Activated CD8-positive, alpha-beta memory T cell treated with anti-CD3 and anti-CD28 coated beads for 36 hours (primary cell): Measurements from ENCODE around the gene SPDYE16. TPM values are rescaled to one million over a fixed set of nuclear protein-coding genes. Genes with fewer than 3 reads are reported as not detected.

Source experiments
- total RNA-seq, 2 experiments: library from RNA; stranded (reverse); gene quantifications; one replicate each; pipeline ENCODE4 v1.2.3, GENCODE V29; 2021

The SPDYE16 gene
- total RNA-seq, 2 experiments from 2014 or later: 0.30 TPM; not detected in 1

Other genes starting within 250 kb of the SPDYE16 start
- gene HSPB1, start 240.6 kb downstream of the SPDYE16 start, total RNA-seq: 10 to 100 TPM; 66.0 to 67.0 TPM
- gene YWHAG, start 184.3 kb downstream of the SPDYE16 start, total RNA-seq: 100 to 1,000 TPM; 167 to 174 TPM
- gene SSC4D, start 133.6 kb downstream of the SPDYE16 start, total RNA-seq: under 1 TPM; 0.40 to 0.63 TPM
- gene ZP3, start 118.3 kb downstream of the SPDYE16 start, total RNA-seq: 1 to 10 TPM; 1.5 to 1.6 TPM
- 10 to 100 TPM; 17.1 to 21.9 TPM for gene DTX2, start 81.6 kb downstream of the SPDYE16 start, total RNA-seq
- gene UPK3B, start 32.7 kb downstream of the SPDYE16 start, total RNA-seq: under 1 TPM in 1 of 2 experiments, not detected in 1; 0.65 TPM
- gene POMZP3, start 84.0 kb upstream of the SPDYE16 start, total RNA-seq: 10 to 100 TPM; 14.0 to 15.8 TPM